Tibial artery (tissue), 4 donors: ENCODE results near the gene ARID3B.
"Not testable (repeated sequence)": the region's sequence is repeated elsewhere in the genome, so short reads cannot be mapped to it uniquely, and the experiment has no call there.

Experiments
- DNase-seq, 2 donors: peaks; one replicate each; pipeline ENCODE4 v3.0.0-alpha.2; 2019
- H3K27ac ChIP-seq, 2 donors: fragments of 200-600 bp; sonication (generic) in 1 of 2; 1 replicate in 1 of 2; 2 replicates in 1 of 2; pipeline ENCODE4 v1.5.1; 2018 to 2019; ENCODE audit warnings: mild to moderate bottlenecking in 1 of 2
- H3K27me3 ChIP-seq, 2 donors: fragments of 200-600 bp; sonication (generic) in 1 of 2; one replicate each; pipeline versions ENCODE4 v1.5.1 to v1.6.0; 2016 to 2019
- H3K36me3 ChIP-seq, 3 donors: fragments of 200-600 bp; sonication (generic) in 2 of 3; one replicate each; pipeline ENCODE4 v1.5.1; 2016 to 2019; ENCODE audit warnings: mild to moderate bottlenecking in 2 of 3
- H3K4me1 ChIP-seq, 4 donors: fragments of 200-600 bp; sonication (generic) in 2 of 4; 1 replicate in 3 of 4; 2 replicates in 1 of 4; pipeline ENCODE4 v1.5.1; 2016 to 2019
- H3K4me3 ChIP-seq, 2 donors: fragments of 200-600 bp; sonication (generic) in 1 of 2; 1 replicate in 1 of 2; 2 replicates in 1 of 2; pipeline ENCODE4 v1.5.1; 2018 to 2019; ENCODE audit warnings: mild to moderate bottlenecking in 2 of 2
- H3K9me3 ChIP-seq, 3 donors: fragments of 200-600 bp; sonication (generic) in 1 of 3; one replicate each; pipeline ENCODE4 v1.5.1; 2016 to 2019
- CTCF ChIP-seq, 2 experiments: fragments of 200-600 bp in 1 of 2; fragments of 450-650 bp in 1 of 2; IDR thresholded peaks; one replicate each; pipeline ENCODE4 v1.5.1; 2017 to 2019; ENCODE audit warnings: antibody characterized with exemption in 2 of 2, mild to moderate bottlenecking in 1 of 2, moderate library complexity in 1 of 2
- intact Hi-C: fragments of 100-400 bp; cut with DNase I; formaldehyde crosslinking; loops from one replicate; pipeline ENCODE4 v1.15.0; 2023; ENCODE audit warnings: low total_unique reads

ARID3B gene

GRCh38 chr15:74626752-74627692 is 86.0 kb downstream of the ARID3B start:
- no peak overlapping the region for H3K27ac ChIP-seq
- DNase-seq, result no peak
- intact Hi-C loops, result no loop called here

GRCh38 chr15:74627766-74628165 is 86.7 kb downstream of the ARID3B start:
- DNase-seq, result no peak
- Histone ChIP-seq H3K9me3 (no peaks in the 10 kb centered on the region), H3K4me1 (peaks cover 0 to 7% (median 0%) of the 10 kb centered on the region in 4 donors), H3K36me3 (peaks cover 71 to 100% (median 95%) of the 10 kb centered on the region in 3 donors), H3K4me3 (no peak overlapping the region), H3K27ac (no peak overlapping the region), H3K27me3 (no peaks in the 10 kb centered on the region)
- intact Hi-C loops, result no loop called here
- TF ChIP-seq CTCF (IDR thresholded peaks at IDR 0.05), result no peak

More at GRCh38 chr15:74626752-74627692, 86.0 kb downstream of the ARID3B start:
- Histone ChIP-seq H3K27me3 (no peaks in the 10 kb centered on the region), H3K36me3 (peaks cover 78 to 100% (median 95%) of the 10 kb centered on the region in 3 donors), H3K4me1 (peaks cover 0 to 7% (median 0%) of the 10 kb centered on the region in 4 donors), H3K9me3 (no peaks in the 10 kb centered on the region), H3K4me3 (no peak overlapping the region)
- TF ChIP-seq CTCF (IDR thresholded peaks at IDR 0.05), result no peak

GRCh38 chr15:74628199-74628598 is 87.2 kb downstream of the ARID3B start:
- H3K27ac ChIP-seq, result no peak overlapping the region
- no peak for TF ChIP-seq CTCF (IDR thresholded peaks at IDR 0.05)
- H3K4me1 ChIP-seq, result peaks cover 0 to 7% (median 0%) of the 10 kb centered on the region in 4 donors
- no peak overlapping the region for H3K4me3 ChIP-seq
- no peaks in the 10 kb centered on the region for H3K9me3 ChIP-seq
- intact Hi-C loops, result no loop called here
- H3K36me3 ChIP-seq, result peaks cover 67 to 100% (median 95%) of the 10 kb centered on the region in 3 donors
- no peak for DNase-seq
- no peaks in the 10 kb centered on the region for H3K27me3 ChIP-seq

GRCh38 chr15:74628949-74629348 is 87.9 kb downstream of the ARID3B start:
- no peak overlapping the region for H3K4me3 ChIP-seq
- H3K27ac ChIP-seq, result no peak overlapping the region
- H3K4me1 ChIP-seq, result peaks cover 0 to 7% (median 0%) of the 10 kb centered on the region in 4 donors
- intact Hi-C loops, result no loop called here
- H3K27me3 ChIP-seq, result no peaks in the 10 kb centered on the region
- no peak for TF ChIP-seq CTCF (IDR thresholded peaks at IDR 0.05)
- DNase-seq, result no peak
- no peaks in the 10 kb centered on the region for H3K9me3 ChIP-seq
- H3K36me3 ChIP-seq, result peaks cover 59 to 100% (median 95%) of the 10 kb centered on the region in 3 donors

GRCh38 chr15:74629696-74630095 is 88.7 kb downstream of the ARID3B start:
- peaks cover 52 to 100% (median 94%) of the 10 kb centered on the region in 3 donors for H3K36me3 ChIP-seq
- DNase-seq, result peak in 1 of 2 donors; percentile 53
- not testable (repeated sequence) for H3K9me3 ChIP-seq, H3K4me1 ChIP-seq, H3K4me3 ChIP-seq, H3K27ac ChIP-seq, H3K27me3 ChIP-seq
- intact Hi-C loops, result loop anchor here (5.0 to 10.0 kb wide), 3 partner anchors 165 to 325 kb away; partner anchors contain the start of genes RPP25 and UBL7
